KG1 (cell line): ENCODE data around the gene KIF22.
A peak's percentile ranks its signal among the peaks of the same experiment; 100 is the strongest.

Experiments
- DNase-seq: peaks from one replicate; lab custom pipeline; 2025; lab: John Stamatoyannopoulos, UW

KIF22 gene

DNA sequence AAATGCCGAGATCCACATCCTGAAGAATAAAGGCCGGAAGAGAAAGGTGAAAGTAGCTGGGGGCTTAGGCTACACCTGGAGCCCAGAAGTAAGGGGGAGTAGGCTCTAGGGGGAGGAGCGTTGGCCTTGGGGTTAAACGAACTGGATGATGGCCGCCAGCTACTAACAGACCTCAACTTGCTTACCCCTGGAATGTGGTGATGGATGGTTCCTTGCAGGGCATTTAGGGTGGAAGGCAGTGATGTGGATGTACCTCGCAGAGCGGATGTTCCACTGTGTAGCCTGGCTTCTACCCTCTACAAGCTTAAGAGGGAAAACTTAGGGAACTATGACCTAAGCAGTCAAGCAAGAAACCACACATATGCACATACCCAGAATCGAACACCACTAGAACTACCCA is 13.5 kb downstream of the KIF22 start:
- DNase-seq = no peak

DNA sequence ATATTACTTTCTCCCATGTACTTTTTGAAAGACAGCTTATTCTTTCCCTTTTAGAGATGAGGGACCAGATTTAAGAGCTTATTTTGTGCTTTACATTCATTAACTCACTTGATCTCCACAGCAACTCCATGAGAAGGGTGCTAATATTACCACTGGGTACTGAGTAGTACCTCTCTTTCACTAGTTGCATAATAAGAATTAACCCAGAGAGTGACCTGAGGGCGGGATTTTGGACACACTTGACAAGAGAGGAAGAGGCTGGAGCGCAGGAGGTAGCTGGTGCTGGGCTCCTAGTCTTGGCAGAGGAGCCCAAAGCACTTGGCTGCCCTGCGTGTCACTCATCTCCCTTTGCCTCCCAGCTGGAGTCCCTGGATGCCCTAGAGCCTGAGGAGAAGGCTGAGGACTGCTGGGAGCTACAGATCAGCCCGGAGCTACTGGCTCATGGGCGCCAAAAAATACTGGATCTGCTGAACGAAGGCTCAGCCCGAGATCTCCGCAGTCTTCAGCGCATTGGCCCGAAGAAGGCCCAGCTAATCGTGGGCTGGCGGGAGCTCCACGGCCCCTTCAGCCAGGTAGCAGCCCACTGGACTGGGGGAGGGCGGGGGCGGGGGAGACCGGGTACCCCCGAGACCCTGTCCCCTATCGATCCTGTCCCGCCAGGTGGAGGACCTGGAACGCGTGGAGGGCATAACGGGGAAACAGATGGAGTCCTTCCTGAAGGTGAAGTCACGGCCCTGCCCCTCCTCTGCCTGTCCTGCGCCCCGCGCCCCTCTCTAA is 14.1 kb downstream of the KIF22 start:
- no peak for DNase-seq

DNA sequence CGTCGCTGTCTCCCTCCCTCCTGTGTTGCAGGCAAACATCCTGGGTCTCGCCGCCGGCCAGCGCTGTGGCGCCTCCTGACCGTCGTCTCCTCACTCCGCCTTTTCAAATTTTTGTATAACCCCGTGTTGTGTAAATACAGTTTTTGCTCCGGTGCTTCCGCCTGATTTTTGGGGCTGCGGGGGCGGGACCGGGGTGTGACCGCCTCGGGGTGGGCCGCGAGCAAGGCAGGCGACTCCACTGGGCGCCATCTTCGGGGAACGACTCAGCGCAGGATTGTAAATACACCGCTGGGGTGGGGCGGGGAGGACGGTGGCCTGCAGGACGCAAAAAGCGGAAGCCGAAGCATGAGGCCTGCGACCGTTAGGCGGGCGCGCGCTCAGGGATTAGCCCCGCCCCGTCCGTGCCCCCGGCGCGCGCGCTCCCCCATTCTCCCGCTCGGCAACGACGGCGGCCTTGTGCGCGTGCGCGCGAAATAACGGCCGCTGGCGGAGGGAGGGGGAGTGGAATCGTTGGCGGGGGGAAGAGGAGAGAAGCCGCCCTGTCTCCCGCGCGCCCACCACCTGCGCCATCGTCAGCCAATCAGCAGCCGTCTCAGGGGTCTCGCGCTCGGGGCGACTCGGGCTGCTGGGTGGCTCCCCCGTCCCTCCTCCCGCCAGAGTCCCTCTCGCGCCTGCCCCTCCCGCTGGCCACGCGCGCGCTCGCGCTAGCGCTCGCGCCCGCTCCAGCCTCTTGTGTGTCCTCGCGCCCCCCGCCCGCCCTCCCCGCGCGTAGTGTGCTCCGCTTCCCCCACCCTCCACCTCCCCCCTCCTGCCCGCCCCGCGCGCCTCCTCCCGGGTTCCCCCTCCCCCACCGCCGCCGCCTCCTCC is 14.9 kb downstream of the KIF22 start:
- peak; percentile 96 for DNase-seq

DNA sequence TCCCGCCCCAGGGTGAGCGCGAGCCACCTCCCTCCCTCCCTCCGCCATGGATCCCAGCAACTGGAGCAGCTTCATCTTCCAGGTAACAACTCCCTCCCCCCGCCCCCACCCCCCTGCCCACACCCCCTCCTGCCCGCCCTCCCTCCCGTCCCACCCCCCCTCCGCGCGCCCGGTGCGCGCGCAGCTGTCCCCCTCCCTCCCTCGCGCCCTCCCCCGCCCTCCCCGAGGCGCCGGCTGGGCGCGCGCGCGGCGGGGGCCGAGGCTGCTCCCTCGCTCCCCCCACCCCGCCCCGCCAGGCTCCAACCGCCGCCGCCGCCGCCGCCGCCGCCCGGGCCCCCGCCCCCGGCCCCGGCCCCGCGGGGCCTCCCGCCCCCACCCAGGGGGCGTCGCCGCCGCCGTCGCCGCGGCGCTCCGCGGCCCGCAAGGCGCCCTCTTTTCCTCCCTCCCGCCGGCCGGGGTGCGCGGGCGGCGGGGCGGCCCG is 15.6 kb downstream of the KIF22 start, which contains the start of gene MAZ:
TSS of gene MAZ (plus strand) at position 431 of the 481 bp plus-strand sequence. CDS start 173 bp downstream, outside the sequence.
- peak; percentile 51 for DNase-seq

DNA sequence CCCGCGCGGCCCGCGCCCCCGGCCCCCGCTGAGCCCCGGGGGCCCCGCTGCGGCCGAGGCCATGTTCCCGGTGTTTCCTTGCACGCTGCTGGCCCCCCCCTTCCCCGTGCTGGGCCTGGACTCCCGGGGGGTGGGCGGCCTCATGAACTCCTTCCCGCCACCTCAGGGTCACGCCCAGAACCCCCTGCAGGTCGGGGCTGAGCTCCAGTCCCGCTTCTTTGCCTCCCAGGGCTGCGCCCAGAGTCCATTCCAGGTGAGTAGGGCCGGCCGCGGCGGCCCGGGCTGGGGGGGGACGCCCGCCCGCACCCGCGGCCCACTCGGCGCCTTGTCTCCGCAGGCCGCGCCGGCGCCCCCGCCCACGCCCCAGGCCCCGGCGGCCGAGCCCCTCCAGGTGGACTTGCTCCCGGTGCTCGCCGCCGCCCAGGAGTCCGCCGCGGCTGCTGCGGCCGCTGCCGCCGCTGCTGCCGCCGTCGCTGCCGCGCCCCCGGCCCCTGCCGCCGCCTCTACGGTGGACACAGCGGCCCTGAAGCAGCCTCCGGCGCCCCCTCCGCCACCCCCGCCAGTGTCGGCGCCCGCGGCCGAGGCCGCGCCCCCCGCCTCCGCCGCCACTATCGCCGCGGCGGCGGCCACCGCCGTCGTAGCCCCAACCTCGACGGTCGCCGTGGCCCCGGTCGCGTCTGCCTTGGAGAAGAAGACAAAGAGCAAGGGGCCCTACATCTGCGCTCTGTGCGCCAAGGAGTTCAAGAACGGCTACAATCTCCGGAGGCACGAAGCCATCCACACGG is 16.3 kb downstream of the KIF22 start:
- no peak for DNase-seq

DNA sequence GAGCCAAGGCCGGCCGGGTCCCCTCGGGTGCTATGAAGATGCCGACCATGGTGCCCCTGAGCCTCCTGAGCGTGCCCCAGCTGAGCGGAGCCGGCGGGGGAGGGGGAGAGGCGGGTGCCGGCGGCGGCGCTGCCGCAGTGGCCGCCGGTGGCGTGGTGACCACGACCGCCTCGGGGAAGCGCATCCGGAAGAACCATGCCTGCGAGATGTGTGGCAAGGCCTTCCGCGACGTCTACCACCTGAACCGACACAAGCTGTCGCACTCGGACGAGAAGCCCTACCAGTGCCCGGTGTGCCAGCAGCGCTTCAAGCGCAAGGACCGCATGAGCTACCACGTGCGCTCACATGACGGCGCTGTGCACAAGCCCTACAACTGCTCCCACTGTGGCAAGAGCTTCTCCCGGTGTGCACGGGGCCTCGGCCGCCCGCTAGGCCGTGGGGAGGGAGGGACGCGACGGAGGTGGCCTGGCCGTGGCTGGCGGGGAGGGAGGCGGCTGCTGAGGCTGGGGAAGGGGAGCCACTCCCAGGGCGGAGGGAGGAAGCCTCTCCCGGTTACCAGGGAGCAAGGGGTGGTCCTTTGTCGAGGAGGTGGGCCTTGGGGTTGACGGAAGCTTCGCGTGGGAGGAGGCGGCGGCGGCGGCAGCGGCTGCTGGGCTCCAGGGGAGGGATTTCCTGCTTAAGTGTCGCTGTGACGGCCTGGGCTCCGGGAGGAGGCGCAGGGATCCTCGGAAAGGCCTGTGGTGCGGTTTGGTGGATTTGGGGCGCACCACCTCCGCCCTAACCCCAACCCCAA is 17.1 kb downstream of the KIF22 start:
- peak; percentile 91 for DNase-seq

DNA sequence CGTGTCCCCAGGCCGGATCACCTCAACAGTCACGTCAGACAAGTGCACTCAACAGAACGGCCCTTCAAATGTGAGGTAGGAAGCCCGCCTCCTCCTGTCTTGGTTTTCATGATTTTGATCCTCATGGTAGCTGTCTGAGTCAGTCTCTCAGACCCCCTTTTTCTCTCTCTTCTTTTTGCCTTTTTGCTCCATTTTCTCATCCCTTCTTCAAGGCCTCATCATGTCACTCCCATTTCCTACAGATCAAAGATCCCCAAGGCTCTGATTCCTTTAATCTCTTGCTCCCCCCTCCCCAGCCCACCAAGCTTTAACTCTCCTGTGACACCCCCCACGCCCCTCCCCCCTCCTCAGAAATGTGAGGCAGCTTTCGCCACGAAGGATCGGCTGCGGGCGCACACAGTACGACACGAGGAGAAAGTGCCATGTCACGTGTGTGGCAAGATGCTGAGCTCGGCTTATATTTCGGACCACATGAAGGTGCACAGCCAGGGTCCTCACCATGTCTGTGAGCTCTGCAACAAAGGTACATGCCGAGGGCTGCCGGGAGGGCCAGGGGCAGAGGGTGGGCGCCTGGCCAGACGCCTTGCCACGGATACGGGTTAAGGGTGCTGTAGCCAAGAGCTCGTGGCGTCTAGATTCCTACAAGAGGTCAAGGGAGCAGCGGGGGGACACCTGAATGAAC is 17.8 kb downstream of the KIF22 start:
- DNase-seq = no peak

DNA sequence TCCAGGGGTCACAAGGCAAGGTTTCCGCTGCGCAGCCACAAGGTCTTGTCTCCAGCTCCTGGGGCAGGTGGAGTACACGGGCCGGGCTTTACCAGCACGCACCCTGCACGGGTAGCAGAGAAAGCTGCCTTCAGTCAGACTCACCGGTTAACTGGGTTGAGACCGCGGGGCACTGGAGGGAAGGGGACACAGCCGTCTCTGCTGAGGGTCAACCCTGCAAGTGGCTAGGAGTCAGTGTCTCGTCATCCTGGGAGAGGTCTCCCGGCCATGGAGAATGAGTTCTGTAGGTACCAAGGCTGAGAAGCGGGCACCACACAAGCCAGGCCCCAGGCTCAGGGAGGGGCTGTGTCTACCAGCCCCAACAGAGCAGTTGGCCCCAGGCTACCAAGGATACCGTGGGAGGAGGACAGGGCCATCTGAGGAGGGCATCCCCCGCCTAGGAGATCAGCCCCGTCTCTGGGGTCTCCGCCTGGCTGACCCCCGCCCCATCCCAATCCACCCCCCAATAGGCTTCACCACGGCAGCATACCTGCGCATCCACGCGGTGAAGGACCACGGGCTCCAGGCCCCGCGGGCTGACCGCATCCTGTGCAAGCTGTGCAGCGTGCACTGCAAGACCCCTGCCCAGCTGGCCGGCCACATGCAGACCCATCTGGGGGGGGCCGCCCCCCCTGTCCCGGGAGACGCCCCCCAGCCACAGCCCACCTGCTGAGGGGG is 18.6 kb downstream of the KIF22 start:
- no peak for DNase-seq

DNA sequence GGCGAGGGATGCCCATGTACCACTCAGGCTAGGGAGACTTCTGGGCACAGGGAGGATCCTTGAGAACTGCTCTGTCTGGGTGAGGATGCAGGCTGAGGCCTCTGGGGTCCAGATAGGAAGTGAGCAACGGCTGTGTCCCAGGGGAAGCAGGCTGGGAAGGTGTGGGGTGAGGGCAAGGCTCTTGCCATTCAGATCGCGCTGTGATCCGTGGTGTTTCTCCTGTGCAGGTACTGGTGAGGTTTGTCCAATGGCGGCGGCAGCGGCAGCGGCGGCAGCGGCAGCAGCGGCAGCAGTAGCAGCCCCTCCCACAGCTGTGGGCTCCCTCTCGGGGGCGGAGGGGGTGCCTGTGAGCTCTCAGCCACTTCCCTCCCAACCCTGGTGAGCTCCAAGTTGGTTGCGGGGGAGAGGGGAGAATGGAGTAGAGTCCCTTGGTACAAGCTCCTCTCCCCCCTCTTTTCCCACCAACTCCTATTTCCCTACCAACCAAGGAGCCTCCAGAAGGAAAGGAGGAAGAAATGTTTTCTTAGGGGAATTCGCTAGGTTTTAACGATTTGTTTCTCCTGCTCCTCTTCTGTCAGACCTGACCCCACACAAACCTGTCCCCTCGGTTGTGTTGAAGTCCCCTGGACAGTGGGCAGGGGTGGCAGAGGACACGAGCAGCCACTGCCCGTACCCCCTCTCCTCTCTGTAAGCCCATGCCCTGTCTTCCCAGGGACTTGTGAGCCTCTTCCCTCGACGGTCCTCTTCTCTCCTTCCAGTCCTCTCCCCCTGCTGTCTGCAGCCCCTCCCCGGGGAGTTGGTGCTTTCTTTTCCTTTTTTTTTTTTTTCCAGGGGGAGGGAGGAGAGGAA is 19.5 kb downstream of the KIF22 start:
- DNase-seq = no peak

DNA sequence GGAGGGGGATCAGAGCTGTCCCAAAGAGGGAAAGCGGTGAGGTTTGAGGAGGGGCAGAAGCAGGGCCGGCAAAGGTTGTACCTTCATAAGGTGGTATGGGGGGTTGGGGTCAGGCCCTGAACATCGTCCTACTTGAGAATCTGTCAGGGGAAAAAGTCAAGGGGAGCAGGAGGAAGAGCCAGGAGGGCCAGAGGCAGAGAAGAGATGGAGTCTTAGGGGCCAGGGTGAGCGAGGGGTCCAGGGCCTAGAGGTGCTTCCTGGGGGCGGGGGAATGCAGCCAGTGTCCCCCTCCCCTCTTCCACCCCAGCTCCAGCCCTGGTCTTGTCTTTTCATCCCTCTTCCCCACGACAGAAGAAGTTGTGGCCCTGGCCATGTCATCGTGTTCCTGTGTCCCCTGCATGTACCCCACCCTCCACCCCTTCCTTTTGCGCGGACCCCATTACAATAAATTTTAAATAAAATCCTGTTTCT is 20.2 kb downstream of the KIF22 start:
- DNase-seq = no peak

DNA sequence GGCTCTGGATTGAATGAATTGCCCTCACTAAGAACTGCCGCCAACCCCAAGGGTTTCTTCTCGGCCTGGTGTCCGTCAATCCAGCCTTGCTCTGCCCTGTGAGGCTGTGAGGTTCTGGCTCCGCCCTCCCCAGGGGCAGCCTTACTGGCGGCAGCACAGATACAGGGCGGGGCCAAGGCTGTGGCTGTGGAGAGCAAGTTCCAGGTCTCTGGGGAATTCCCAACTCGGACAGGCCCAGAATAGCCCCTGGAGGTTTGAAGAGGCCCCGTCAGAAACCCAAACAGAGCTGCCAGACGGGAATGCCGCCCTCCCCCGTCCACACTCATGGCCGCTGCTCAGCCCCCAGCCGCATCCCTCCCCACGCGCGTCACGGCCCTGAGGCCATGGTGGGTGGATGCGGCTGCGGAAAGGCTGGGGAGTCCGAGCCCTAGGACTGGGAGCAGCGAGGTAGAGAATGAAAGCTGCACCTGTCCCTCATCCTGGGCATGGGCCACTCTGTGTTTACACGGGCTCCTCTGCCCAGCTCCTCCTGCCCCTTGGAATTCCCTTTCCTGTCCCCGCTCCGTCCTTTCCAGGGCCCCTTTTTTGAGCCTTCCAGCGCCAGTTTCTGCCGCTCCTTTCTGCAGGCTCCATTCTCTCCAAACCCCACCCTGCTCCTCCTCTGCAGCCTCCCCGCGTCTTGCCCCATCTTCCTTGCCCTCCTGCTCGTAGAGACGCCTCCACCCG is 20.8 kb downstream of the KIF22 start:
- no peak for DNase-seq

DNA sequence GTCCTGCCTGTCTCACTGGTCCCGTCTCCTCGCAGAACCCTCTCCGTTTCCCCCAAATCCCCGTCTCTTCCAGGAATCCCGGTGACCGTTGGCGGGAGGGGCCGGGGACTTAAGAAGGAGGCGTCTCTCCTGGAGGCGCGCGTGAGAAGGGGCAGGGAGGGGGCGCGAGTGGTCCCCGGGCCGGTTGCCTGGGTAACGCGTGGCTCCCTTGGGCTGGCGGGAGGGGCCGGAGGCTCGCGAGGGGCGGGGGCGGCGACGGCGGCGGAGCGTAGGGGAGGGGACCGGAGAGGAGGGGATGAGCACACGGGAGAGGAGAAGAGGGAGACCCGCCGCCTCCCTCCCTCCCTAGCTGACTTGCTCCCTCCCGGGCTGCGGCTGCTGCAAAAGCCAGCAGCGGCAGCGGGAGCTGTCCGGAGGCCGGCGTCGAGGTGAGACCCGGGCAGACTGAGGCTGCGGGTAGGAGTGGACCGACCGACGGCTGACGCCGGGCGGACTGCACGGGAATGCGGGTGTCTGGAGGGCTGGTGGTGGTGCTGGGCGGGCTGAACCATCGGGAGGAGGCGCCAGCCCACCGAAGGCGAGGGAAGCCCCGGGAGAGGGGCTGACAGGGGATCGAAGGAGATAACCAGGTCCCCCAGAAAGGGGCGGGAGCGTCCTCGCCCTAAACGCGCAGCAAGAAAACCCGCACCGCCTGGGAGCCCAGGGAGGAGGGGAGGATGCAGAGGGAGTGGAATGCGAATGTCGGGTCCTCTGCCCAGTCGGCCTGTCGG is 21.5 kb downstream of the KIF22 start, which contains the start of gene PRRT2:
TSS of gene PRRT2 (plus strand) at position 298 of the 770 bp plus-strand sequence. CDS start 862 bp downstream, outside the sequence.
- DNase-seq = no peak

DNA sequence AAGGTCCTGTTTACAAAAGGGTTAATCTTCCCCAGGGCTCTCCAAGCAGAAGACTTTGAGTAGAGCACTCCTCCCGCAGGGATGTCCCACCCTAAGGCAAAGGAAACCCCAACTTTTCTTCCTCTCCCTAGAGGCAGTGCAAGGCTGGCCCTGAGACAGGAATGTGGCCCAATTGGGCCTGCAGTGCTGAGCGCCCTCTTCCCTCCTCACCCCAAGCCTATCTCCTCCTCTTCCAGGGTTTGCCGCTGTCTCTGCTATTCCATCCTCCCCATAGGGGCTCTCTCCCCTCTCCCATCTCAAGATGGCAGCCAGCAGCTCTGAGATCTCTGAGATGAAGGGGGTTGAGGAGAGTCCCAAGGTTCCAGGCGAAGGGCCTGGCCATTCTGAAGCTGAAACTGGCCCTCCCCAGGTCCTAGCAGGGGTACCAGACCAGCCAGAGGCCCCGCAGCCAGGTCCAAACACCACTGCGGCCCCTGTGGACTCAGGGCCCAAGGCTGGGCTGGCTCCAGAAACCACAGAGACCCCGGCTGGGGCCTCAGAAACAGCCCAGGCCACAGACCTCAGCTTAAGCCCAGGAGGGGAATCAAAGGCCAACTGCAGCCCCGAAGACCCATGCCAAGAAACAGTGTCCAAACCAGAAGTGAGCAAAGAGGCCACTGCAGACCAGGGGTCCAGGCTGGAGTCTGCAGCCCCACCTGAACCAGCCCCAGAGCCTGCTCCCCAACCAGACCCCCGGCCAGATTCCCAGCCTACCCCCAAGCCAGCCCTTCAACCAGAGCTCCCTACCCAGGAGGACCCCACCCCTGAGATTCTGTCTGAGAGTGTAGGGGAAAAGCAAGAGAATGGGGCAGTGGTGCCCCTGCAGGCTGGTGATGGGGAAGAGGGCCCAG is 22.4 kb downstream of the KIF22 start:
- DNase-seq = no peak

DNA sequence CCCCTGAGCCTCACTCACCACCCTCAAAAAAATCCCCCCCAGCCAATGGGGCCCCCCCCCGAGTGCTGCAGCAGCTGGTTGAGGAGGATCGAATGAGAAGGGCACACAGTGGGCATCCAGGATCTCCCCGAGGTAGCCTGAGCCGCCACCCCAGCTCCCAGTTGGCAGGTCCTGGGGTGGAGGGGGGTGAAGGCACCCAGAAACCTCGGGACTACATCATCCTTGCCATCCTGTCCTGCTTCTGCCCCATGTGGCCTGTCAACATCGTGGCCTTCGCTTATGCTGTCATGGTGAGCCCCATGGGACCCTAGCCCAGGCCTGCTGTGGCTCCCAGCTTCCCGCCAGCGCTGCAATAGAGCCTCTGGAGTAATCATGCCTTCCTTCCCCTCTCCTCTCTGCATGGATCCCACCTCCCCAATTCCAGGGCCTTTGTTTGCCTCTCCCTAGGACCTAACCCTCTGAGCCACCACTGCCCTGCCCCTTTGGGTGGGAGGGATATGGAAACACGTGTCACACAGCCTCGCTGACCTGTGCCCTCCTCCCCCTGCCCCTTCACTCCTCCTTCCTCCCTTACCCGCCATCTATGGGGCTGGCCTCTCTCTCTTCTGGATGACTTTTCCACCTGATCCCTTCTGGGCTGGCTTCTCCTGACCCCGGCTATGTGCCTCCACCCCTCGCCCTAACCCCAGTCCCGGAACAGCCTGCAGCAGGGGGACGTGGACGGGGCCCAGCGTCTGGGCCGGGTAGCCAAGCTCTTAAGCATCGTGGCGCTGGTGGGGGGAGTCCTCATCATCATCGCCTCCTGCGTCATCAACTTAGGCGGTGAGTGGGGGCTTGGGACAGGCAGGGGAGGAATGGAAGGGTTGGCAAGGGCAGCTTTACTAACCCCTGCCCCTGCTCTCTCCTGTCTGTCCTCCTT is 23.4 kb downstream of the KIF22 start:
- DNase-seq = no peak

DNA sequence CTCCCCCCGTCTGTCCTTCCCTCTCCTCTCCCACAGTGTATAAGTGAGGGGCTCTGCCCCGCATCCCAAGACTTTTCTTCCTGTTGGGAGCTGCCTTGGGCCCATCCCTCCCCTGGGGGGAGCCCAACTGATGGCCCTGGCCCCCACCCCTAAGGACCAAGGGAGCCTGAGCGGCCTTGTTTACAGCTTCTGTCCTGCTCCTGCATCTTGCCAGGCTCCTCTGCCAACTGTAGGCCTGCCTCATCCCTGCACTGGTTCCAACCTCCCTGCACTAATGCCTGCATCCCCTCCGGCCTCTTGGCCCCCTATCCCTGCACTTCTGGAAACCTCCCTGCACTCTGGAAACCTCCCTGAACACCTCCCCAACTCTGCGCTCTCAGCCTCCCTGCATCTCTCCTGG is 24.0 kb downstream of the KIF22 start:
- DNase-seq = no peak
